H1 (cell line): Measurements from ENCODE around the gene PLA2G4D.

ENCODE experiments used
- BRCA1 ChIP-seq: IDR thresholded peaks from 2 replicates; pipeline ENCODE4 v1.6.1; 2012; ENCODE audit warnings: low read depth, low read length, improper control_type of control experiment
- CEBPB ChIP-seq: IDR thresholded peaks from 2 replicates; pipeline ENCODE4 v1.6.1; 2012; ENCODE audit warnings: low read depth, low read length
- CHD2 ChIP-seq: IDR thresholded peaks from 2 replicates; pipeline ENCODE4 v1.6.1; 2012; ENCODE audit warnings: low read length, improper control_type of control experiment
- CREB1 ChIP-seq: IDR thresholded peaks from 2 replicates; pipeline ENCODE4 v1.6.1; 2012; ENCODE audit warnings: inconsistent platforms
- CTCF ChIP-seq, 3 experiments: IDR thresholded peaks; 1 replicate in 2 of 3; 2 replicates in 1 of 3; pipeline versions ENCODE4 v1.5.1 to v1.6.1; 2011; ENCODE audit warnings: low read length in 3 of 3, mild to moderate bottlenecking in 3 of 3, inconsistent platforms in 2 of 3, low read depth in 1 of 3, moderate library complexity in 1 of 3; ENCODE audit not compliant: insufficient read depth in 1 of 3; ENCODE audit errors: control extremely low read depth in 1 of 3
- EP300 ChIP-seq, 2 experiments: IDR thresholded peaks; 1 replicate in 1 of 2; 2 replicates in 1 of 2; pipeline ENCODE4 v1.6.1; 2011 to 2012; ENCODE audit warnings: low read depth in 2 of 2, low read length in 2 of 2, mild to moderate bottlenecking in 2 of 2, borderline replicate concordance in 1 of 2, inconsistent platforms in 1 of 2, moderate library complexity in 1 of 2
- HDAC2 ChIP-seq, 2 experiments: fragments of 300-600 bp in 1 of 2; sonication (generic) in 1 of 2; IDR thresholded peaks; 2 replicates each; pipeline ENCODE4 v1.6.1; 2011 to 2012; ENCODE audit warnings: low read depth in 2 of 2, low read length in 2 of 2, mild to moderate bottlenecking in 2 of 2, moderate library complexity in 2 of 2, borderline replicate concordance in 1 of 2, inconsistent platforms in 1 of 2
- POLR2A ChIP-seq, 2 experiments: IDR thresholded peaks; 1 replicate in 1 of 2; 2 replicates in 1 of 2; pipeline ENCODE4 v1.6.1; 2011; ENCODE audit warnings: low read depth in 2 of 2, low read length in 2 of 2, mild to moderate bottlenecking in 2 of 2; ENCODE audit errors: control extremely low read depth in 1 of 2
- POLR2AphosphoS5 ChIP-seq: IDR thresholded peaks from 2 replicates; pipeline ENCODE4 v1.6.1; 2011; ENCODE audit warnings: low read depth, low read length
- POU5F1 ChIP-seq: IDR thresholded peaks from 2 replicates; pipeline ENCODE4 v1.6.1; 2011; ENCODE audit warnings: low read depth, mild to moderate bottlenecking, low read length, moderate library complexity
- TAF1 ChIP-seq: IDR thresholded peaks from 2 replicates; pipeline ENCODE4 v1.6.1; 2011; ENCODE audit warnings: mild to moderate bottlenecking, low read depth, low read length
- ZNF274 ChIP-seq: IDR thresholded peaks from 2 replicates; pipeline ENCODE4 v1.7.0; 2012; ENCODE audit warnings: low read length, borderline replicate concordance; ENCODE audit errors: extremely low read depth

- TF ChIP-seq BRCA1 (no peak), CTCF (IDR thresholded peaks at IDR 0.05; ENCODE audit: control extremely low read depth in 1 of 3, insufficient read depth in 1 of 3, low read depth in 1 of 3, low read length in 3 of 3) (no peak), POLR2AphosphoS5 (no peak), POLR2A (IDR thresholded peaks at IDR 0.05; ENCODE audit: control extremely low read depth in 1 of 2, low read depth in 2 of 2, low read length in 2 of 2) (no peak), TAF1 (no peak), POU5F1 (no peak), EP300 (IDR thresholded peaks at IDR 0.05; ENCODE audit: borderline replicate concordance in 1 of 2, low read depth in 2 of 2, low read length in 2 of 2) (no peak), ZNF274 (no peak), CREB1 (no peak), CEBPB (no peak), HDAC2 (IDR thresholded peaks at IDR 0.05; ENCODE audit: borderline replicate concordance in 1 of 2, low read depth in 2 of 2, low read length in 2 of 2) (no peak), CHD2 (no peak)
These were observed 11.9 kb upstream of the PLA2G4D start for GRCh38 chr15:42106288-42106687.
